ENCODE results near the gene GABPB2.
"Not testable (repeated sequence)": the region's sequence is repeated elsewhere in the genome, so short reads cannot be mapped to it uniquely, and the experiment has no call there.

- TF ChIP-seq CTCF (IDR thresholded peaks at IDR 0.05; ENCODE audit: low read length); EZH2 (IDR thresholded peaks at IDR 0.05; ENCODE audit: borderline replicate concordance, low read length): not testable (repeated sequence)
These were observed 26.9 kb downstream of the GABPB2 start for GRCh38 chr1:151097426-151097825.
